ENCODE measurements around the gene FAM3A.

DNA sequence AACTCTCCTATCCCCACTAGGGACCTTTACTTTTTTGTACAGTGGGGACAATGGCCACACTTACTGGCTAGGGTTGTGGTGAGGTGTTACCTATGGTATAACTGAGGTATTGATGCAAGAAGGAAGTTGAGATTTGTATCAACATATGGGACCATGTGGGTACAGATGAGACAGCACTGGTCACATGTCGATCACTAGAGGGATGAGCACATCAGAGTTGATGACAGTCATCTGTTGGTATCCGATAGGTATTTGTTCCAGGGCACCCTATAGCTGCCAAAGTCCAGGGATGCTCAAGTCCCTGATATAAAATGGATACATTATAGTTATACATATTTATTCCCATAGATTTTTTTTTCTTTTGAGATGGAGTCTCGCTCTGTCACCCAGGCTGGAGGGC lies 13.0 kb downstream of the FAM3A start:
- TF ChIP-seq, protein P1, sequence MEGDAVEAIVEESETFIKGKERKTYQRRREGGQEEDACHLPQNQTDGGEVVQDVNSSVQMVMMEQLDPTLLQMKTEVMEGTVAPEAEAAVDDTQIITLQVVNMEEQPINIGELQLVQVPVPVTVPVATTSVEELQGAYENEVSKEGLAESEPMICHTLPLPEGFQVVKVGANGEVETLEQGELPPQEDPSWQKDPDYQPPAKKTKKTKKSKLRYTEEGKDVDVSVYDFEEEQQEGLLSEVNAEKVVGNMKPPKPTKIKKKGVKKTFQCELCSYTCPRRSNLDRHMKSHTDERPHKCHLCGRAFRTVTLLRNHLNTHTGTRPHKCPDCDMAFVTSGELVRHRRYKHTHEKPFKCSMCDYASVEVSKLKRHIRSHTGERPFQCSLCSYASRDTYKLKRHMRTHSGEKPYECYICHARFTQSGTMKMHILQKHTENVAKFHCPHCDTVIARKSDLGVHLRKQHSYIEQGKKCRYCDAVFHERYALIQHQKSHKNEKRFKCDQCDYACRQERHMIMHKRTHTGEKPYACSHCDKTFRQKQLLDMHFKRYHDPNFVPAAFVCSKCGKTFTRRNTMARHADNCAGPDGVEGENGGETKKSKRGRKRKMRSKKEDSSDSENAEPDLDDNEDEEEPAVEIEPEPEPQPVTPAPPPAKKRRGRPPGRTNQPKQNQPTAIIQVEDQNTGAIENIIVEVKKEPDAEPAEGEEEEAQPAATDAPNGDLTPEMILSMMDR (conservative IDR thresholded peaks at IDR 0.05; ENCODE audit: low read depth, low read length), result no peak
- no peak for TF ChIP-seq EZH2 (IDR thresholded peaks at IDR 0.05; ENCODE audit: borderline replicate concordance, low read depth, low read length, poor library complexity, severe bottlenecking)

All from A673 (cell line).